Endothelial cell of umbilical vein (primary cell): Measurements from ENCODE around the gene SESN2. TPM values are rescaled to one million over a fixed set of nuclear protein-coding genes. Genes with fewer than 3 reads are reported as not detected.

ENCODE experiments used
- BruUV-seq: library from RNA; stranded (reverse); fragments of 400-500 nt; replicated peaks from 2 replicates; lab custom pipeline; 2021; lab: Mats Ljungman, UMichigan
- CTCF ChIA-PET: fragments of 300-600, 350-600 bp; sonication (Branson Sonifier 250); formaldehyde crosslinking; loops from one replicate; lab custom pipeline; 2021; ENCODE audit warnings: antibody characterized with exemption, inconsistent platforms; lab: Charles Lee
- POLR2A ChIA-PET: fragments of 300-600, 350-600 bp; sonication (Branson Sonifier 250); formaldehyde crosslinking; loops from one replicate; lab custom pipeline; 2021; ENCODE audit warnings: antibody characterized with exemption, inconsistent platforms; lab: Charles Lee
- DNase-seq: peaks from one replicate; pipeline ENCODE4 v3.0.0-alpha.2; 2011; ENCODE audit warnings: low read depth, low spot score
- FAIRE-seq: peaks from 2 replicates; lab custom pipeline; 2011; peaks lifted over from hg19 to GRCh38; lab: Jason Lieb, UNC
- H2AFZ ChIP-seq: 2 replicates; pipeline ENCODE4 v1.6.0; 2012; ENCODE audit warnings: low read depth, low read length, control low read depth, inconsistent platforms
- H3K27ac ChIP-seq: 2 replicates; pipeline ENCODE4 v1.5.1; 2011; ENCODE audit warnings: low read depth, mild to moderate bottlenecking, control low read depth, low read length, moderate library complexity; ENCODE audit not compliant: insufficient read depth
- H3K27me3 ChIP-seq, 2 experiments: 2 replicates each; pipeline versions ENCODE4 v1.6.0 to v1.6.1; 2011; ENCODE audit warnings: low read length in 2 of 2, mixed read lengths in 1 of 2; ENCODE audit not compliant: control insufficient read depth in 2 of 2, insufficient read depth in 2 of 2
- H3K36me3 ChIP-seq, 2 experiments: 2 replicates in 1 of 2; 3 replicates in 1 of 2; pipeline ENCODE4 v1.5.1; 2011; ENCODE audit warnings: low read length in 2 of 2, mild to moderate bottlenecking in 1 of 2, moderate library complexity in 1 of 2; ENCODE audit not compliant: control insufficient read depth in 2 of 2, insufficient read depth in 2 of 2; ENCODE audit errors: extremely low read depth in 1 of 2
- H3K4me1 ChIP-seq: 3 replicates; pipeline ENCODE4 v1.5.1; 2011; ENCODE audit warnings: mild to moderate bottlenecking, low read length; ENCODE audit not compliant: control insufficient read depth, insufficient read depth; ENCODE audit errors: extremely low read depth
- H3K4me2 ChIP-seq: 2 replicates; pipeline ENCODE4 v1.6.1; 2011; ENCODE audit warnings: low read length, control low read depth, mixed read lengths; ENCODE audit not compliant: insufficient read depth
- H3K4me3 ChIP-seq, 3 experiments: fragments of 200-600 bp in 1 of 3; sonication (generic), shearing (Covaris generic) in 1 of 3; replicated peaks in 1 of 3; 2 replicates each; pipeline ENCODE4 v1.5.1; 2011 to 2016; ENCODE audit warnings: control low read depth in 3 of 3, low read length in 3 of 3, mild to moderate bottlenecking in 2 of 3, inconsistent platforms in 1 of 3, low read depth in 1 of 3, moderate library complexity in 1 of 3; ENCODE audit not compliant: insufficient read depth in 1 of 3
- H3K79me2 ChIP-seq: 2 replicates; pipeline ENCODE4 v1.6.0; 2012; ENCODE audit warnings: low read length, inconsistent platforms; ENCODE audit not compliant: control insufficient read depth, insufficient read depth
- H3K9ac ChIP-seq: replicated peaks from 2 replicates; pipeline ENCODE3; 2011; ENCODE audit warnings: low read length, control low read depth; ENCODE audit not compliant: insufficient read depth; ENCODE audit errors: extremely low read depth
- H3K9me1 ChIP-seq: replicated peaks from 3 replicates; pipeline ENCODE4 v1.6.0; 2011; ENCODE audit warnings: mild to moderate bottlenecking, low read length; ENCODE audit not compliant: control insufficient read depth, insufficient read depth; ENCODE audit errors: extremely low read depth
- H3K9me3 ChIP-seq: replicated peaks from 2 replicates; pipeline ENCODE4 v1.5.1; 2012; ENCODE audit warnings: low read length, inconsistent platforms; ENCODE audit not compliant: control insufficient read depth, insufficient read depth
- H4K20me1 ChIP-seq: replicated peaks from 2 replicates; pipeline ENCODE3; 2011; ENCODE audit warnings: mild to moderate bottlenecking, low read length; ENCODE audit not compliant: control insufficient read depth, insufficient read depth; ENCODE audit errors: extremely low read depth
- EZH2 ChIP-seq: IDR thresholded peaks from 2 replicates; pipeline ENCODE4 v1.6.1; 2012; ENCODE audit warnings: borderline replicate concordance, low read depth, mild to moderate bottlenecking, moderate library complexity, low read length, inconsistent platforms; ENCODE audit not compliant: severe bottlenecking
- FOS ChIP-seq: IDR thresholded peaks from 2 replicates; pipeline ENCODE4 v1.6.1; 2011; ENCODE audit warnings: mild to moderate bottlenecking, low read length, moderate library complexity, borderline replicate concordance; ENCODE audit not compliant: insufficient read depth
- GATA2 ChIP-seq: IDR thresholded peaks from 2 replicates; pipeline ENCODE4 v1.7.0; 2011; ENCODE audit warnings: low read depth, mild to moderate bottlenecking, moderate library complexity, mixed read lengths, low read length; ENCODE audit not compliant: insufficient read length, insufficient read depth
- JUN ChIP-seq: IDR thresholded peaks from 2 replicates; pipeline ENCODE4 v1.6.1; 2011; ENCODE audit warnings: borderline replicate concordance, low read depth; ENCODE audit not compliant: insufficient read length, insufficient read depth
- MAX ChIP-seq: IDR thresholded peaks from 2 replicates; pipeline ENCODE4 v1.6.1; 2011; ENCODE audit not compliant: insufficient read depth, insufficient read length
- MYC ChIP-seq: IDR thresholded peaks from one replicate; pipeline ENCODE4 v1.6.1; 2011; ENCODE audit warnings: mild to moderate bottlenecking, low read depth, low read length
- POLR2A ChIP-seq: IDR thresholded peaks from 2 replicates; pipeline ENCODE4 v1.6.1; 2012; ENCODE audit warnings: low read depth, mild to moderate bottlenecking, control low read depth, low read length
- POLR2AphosphoS5 ChIP-seq: IDR thresholded peaks from 2 replicates; pipeline ENCODE4 v1.6.1; 2012; ENCODE audit warnings: low read depth, mild to moderate bottlenecking, control low read depth, low read length, moderate library complexity; ENCODE audit not compliant: insufficient read depth
- dilution Hi-C: fragments of 300-500 bp; cut with MboI; formaldehyde crosslinking; loops from one replicate; pipeline ENCODE4 v1.15.0; 2019; ENCODE audit warnings: low sequenced_read_pairs; ENCODE audit not compliant: extremely low pct_ligation_motif_present
- intact Hi-C: fragments of 100-400 bp; cut with micrococcal nuclease; formaldehyde crosslinking; loops from one replicate; pipeline ENCODE4 v1.10.0; 2022
- polyA plus RNA-seq, 4 experiments: library from polyadenylated mRNA; depleted of rRNA in 3 of 4; stranded (reverse) in 3 of 4; unstranded in 1 of 4; fragments of >200 nt; gene quantifications; 2 replicates each; pipeline versions ENCODE4 v1.2.1 to v1.2.3, GENCODE V29; 2011 to 2012; ENCODE audit warnings: missing spikeins in 1 of 4
- total RNA-seq: library from RNA; stranded (reverse); gene quantifications from 2 replicates; pipeline ENCODE4 v1.2.3, GENCODE V29; 2021
- TF ChIP-seq, protein P1 (sequence below), 2 donors: IDR thresholded peaks; 1 replicate in 1 of 2; 2 replicates in 1 of 2; pipeline ENCODE4 v1.5.1; 2011; ENCODE audit warnings: low read length in 2 of 2, mild to moderate bottlenecking in 2 of 2, moderate library complexity in 2 of 2, control low read depth in 1 of 2, inconsistent platforms in 1 of 2, low read depth in 1 of 2; ENCODE audit not compliant: insufficient read depth in 1 of 2; ENCODE audit errors: extremely low read depth in 1 of 2

Gene SESN2
- total and polyA plus RNA-seq, 2 donors (not counting 3 experiments of a cell fraction or from before 2014, with no cell fraction given), result 11.6 to 13.2 TPM

GRCh38 chr1:28295936-28296335 lies 36.6 kb downstream of the SESN2 start:
- Histone ChIP-seq H3K9ac (no peak overlapping the region), H3K4me2 (no peak overlapping the region), H3K9me3 (no peaks in the 10 kb centered on the region), H3K36me3 (no peaks in the 10 kb centered on the region), H3K27me3 (peaks cover 0 to 2% of the 10 kb centered on the region in 2 experiments), H3K9me1 (no peaks in the 10 kb centered on the region), H3K27ac (no peak overlapping the region), H3K4me1 (no peaks in the 10 kb centered on the region), H4K20me1 (no peaks in the 10 kb centered on the region), H2AFZ (no peak overlapping the region), H3K79me2 (no peaks in the 10 kb centered on the region), H3K4me3 (no peak overlapping the region)
- dilution Hi-C loops, result no loop called here
- FAIRE-seq, result no peak
- POLR2A ChIA-PET, result no interaction called here
- CTCF ChIA-PET, result interaction anchor here (0.6 to 2.2 kb wide), 4 partner anchors 8 to 65 kb away, joined by 3 to 6 read pairs (median 3); no protein-coding TSS in a partner anchor
- DNase-seq, result no peak
- TF ChIP-seq, protein P1, sequence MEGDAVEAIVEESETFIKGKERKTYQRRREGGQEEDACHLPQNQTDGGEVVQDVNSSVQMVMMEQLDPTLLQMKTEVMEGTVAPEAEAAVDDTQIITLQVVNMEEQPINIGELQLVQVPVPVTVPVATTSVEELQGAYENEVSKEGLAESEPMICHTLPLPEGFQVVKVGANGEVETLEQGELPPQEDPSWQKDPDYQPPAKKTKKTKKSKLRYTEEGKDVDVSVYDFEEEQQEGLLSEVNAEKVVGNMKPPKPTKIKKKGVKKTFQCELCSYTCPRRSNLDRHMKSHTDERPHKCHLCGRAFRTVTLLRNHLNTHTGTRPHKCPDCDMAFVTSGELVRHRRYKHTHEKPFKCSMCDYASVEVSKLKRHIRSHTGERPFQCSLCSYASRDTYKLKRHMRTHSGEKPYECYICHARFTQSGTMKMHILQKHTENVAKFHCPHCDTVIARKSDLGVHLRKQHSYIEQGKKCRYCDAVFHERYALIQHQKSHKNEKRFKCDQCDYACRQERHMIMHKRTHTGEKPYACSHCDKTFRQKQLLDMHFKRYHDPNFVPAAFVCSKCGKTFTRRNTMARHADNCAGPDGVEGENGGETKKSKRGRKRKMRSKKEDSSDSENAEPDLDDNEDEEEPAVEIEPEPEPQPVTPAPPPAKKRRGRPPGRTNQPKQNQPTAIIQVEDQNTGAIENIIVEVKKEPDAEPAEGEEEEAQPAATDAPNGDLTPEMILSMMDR (IDR thresholded peaks at IDR 0.05; ENCODE audit: extremely low read depth in 1 of 2, insufficient read depth in 1 of 2, low read depth in 1 of 2, low read length in 2 of 2), result no peak
- no peak for TF ChIP-seq EZH2
- no peak for TF ChIP-seq JUN
- TF ChIP-seq POLR2A, result no peak
- TF ChIP-seq MYC, result no peak
- TF ChIP-seq FOS, result no peak
- TF ChIP-seq MAX, result no peak
- TF ChIP-seq GATA2, result no peak
- TF ChIP-seq POLR2AphosphoS5, result no peak
- BruUV-seq, result no TSS peak
- intact Hi-C loops, result no loop called here
